Heart right ventricle (tissue), 16 donors: ENCODE results near the gene TRIM52. TPM values are rescaled to one million over a fixed set of nuclear protein-coding genes. Genes with fewer than 3 reads are reported as not detected.

Experiments
- ATAC-seq, 8 donors: fragments of 200-7000 bp; cut with Tn5 transposase; one replicate each; pipeline ENCODE4 v1.9.1; 2020; ENCODE audit warnings: mild to moderate bottlenecking in 8 of 8, moderate library complexity in 8 of 8, moderate number of reproducible peaks in 1 of 8
- DNase-seq, 2 donors: peaks; one replicate each; pipeline ENCODE4 v3.0.0-alpha.2; 2020
- H3K27ac ChIP-seq, 10 donors: fragments of 200-600 bp; sonication (generic) in 2 of 10; one replicate each; pipeline versions ENCODE4 v1.5.0 to v1.8.0; 2020 to 2022; ENCODE audit warnings: mild to moderate bottlenecking in 3 of 10
- H3K27me3 ChIP-seq, 7 donors: fragments of 200-600 bp; one replicate each; pipeline ENCODE4 v1.8.0; 2021 to 2022; ENCODE audit warnings: mild to moderate bottlenecking in 2 of 7
- H3K36me3 ChIP-seq, 9 donors: fragments of 200-600 bp; sonication (generic) in 1 of 9; one replicate each; pipeline versions ENCODE4 v1.5.0 to v1.8.0; 2020 to 2022; ENCODE audit warnings: mild to moderate bottlenecking in 2 of 9
- H3K4me1 ChIP-seq, 9 donors: fragments of 200-600 bp; sonication (generic) in 1 of 9; one replicate each; pipeline versions ENCODE4 v1.5.0 to v1.8.0; 2020 to 2022; ENCODE audit warnings: mild to moderate bottlenecking in 4 of 9
- H3K4me3 ChIP-seq, 10 donors: fragments of 200-600 bp; sonication (generic) in 2 of 10; one replicate each; pipeline versions ENCODE4 v1.5.0 to v1.8.0; 2020 to 2022; ENCODE audit warnings: mild to moderate bottlenecking in 7 of 10, moderate library complexity in 2 of 10
- H3K9me3 ChIP-seq, 11 donors: fragments of 200-600 bp in 10 of 11; sonication (generic) in 2 of 11; one replicate each; pipeline versions ENCODE4 v1.5.0 to v1.8.0; 2013 to 2022; ENCODE audit warnings: mild to moderate bottlenecking in 2 of 11, control low read depth in 1 of 11, moderate library complexity in 1 of 11
- WGBS, 2 donors: extraction: QIAGEN DNeasy Blood & Tissue Kit; methylation state at CpG; one replicate each; pipeline ENCODE4 v1.1.7; 2013; ENCODE audit warnings: inconsistent platforms in 1 of 2; 5-methylcytosine and 5-hydroxymethylcytosine counted together
- intact Hi-C, 10 donors: fragments of 100-400 bp; cut with DNase I; formaldehyde crosslinking; loops; one replicate each; pipeline versions ENCODE4 v1.11.1 to v1.14.2; 2022
- polyA plus RNA-seq, 2 donors: library from polyadenylated mRNA; stranded (reverse); fragments of 200-250 nt; gene quantifications; one replicate each; pipeline ENCODE4 v1.2.3, GENCODE V29; 2013
- total RNA-seq, 10 donors: library from RNA; stranded (reverse); fragmentation: NEBNext Ultra II Directional in 3 of 10; extraction: Animal tissue kit (Norgen Biotek cat#: 25700) in 3 of 10; gene quantifications; one replicate each; pipeline versions ENCODE4 v1.2.1 to v1.2.4, GENCODE V29; 2021 to 2023
- TF ChIP-seq, protein P1 (sequence below), 9 donors: fragments of 200-600 bp; sonication (generic) in 2 of 9; IDR thresholded peaks; one replicate each; pipeline versions ENCODE4 v1.5.0 to v1.8.0; 2021 to 2022; ENCODE audit warnings: antibody characterized with exemption in 9 of 9, mild to moderate bottlenecking in 5 of 9, moderate library complexity in 1 of 9
- donor health status: Arrhythmogenic right ventricular cardiomyopathy.
- donor health status: ischemic (EF 13 %, LVEDD 7.1; RV severe dilation, severe dysfunction).
- donor health status: healthy with polysubstance abuse.
- donor health status: DM: no; HTN: yes; CAD: no.
- donor health status: DM: no; HTN: no; CAD: no.
- donor health status: ischemic (EF 25% LVEDD 6.9; RV normal size, moderate dysfunction).
- donor health status: ischemic (EF 25% LVEDD 5.7; RV mildly dilated, moderate dysfunction).
- donor health status: healthy.
- donor health status: DM: yes; HTN: yes; CAD: no.
- donor health status: Ischemic cardiomyopathy.
- donor health status: ischemic (EF 35%, LVEDD 5.7; RV mildly dilated, moderate dysfunction).
- donor health status: nonischemic (EF 11% LVEDD 7.7; RV severe dilation, severe dysfunction).
- donor health status: DM: yes; HTN: yes; CAD: no.
- donor health status: PGD.
- donor health status: ischemic (EF 29% LVEDD 5.4; RV normal size, mild dysfunction).
- donor health status: nonischemic (EF 23%, LVEDD 6.1; RV moderate dilation, normal function).

TRIM52 gene
- total and polyA plus RNA-seq, 12 donors: 4.1 to 27.1 (median 7.5) TPM

DNA sequence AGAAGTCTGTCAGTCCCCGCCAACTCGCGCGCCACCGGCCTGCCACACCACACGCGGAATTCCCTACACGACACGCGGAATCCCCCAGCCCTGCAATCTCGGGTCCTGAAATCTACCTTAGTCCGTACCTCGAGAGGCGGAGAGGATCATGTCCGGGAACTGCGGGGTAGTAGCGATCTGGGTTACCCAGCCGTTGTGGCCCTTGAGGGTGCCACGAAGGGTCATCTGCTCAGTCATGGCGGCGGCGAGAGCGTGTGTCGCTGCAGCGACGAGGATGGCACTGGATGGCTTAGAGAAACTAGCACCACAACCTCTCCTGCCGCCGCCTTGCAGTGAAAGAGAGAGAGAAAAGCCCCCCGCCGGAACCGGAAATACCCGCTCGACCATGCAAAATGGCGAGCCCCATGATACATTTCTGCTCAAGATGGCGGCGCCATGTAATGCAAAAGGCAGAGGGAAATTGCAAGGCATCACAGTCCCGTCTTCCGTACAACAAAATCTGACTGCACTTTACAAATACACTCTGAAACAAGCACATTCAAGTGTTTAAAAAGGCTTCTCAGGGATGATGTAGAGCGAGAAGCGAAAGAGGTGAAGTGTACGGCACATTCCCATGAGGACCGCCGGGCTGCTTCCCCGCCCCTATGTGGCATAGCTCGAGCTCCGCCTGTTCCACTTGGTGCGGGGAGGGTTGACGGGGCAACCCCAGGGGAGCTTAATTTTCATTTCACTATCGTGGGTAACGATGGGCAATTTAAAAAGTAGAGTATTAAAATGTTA lies 17.2 kb downstream of the TRIM52 start, which contains the start of gene RACK1:
TSS of gene RACK1 (minus strand) at position 343 of the 780 bp plus-strand sequence. CDS start at position 237, 106 bp downstream.
- Histone ChIP-seq H3K36me3 (peaks cover 0 to 41% (median 35%) of the 10 kb centered on the region in 9 donors), H3K27ac (peak within 1 kb of the TSS; percentile 66 to 99 (median 96)), H3K27me3 (no peaks in the 10 kb centered on the region), H3K4me3 (peak within 1 kb of the TSS; percentile 76 to 94 (median 80)), H3K4me1 (peaks cover 23 to 77% (median 59%) of the 10 kb centered on the region in 9 donors), H3K9me3 (no peaks in the 10 kb centered on the region)
- 0% methylated on average over 50 of the region's 50 CpGs for WGBS, 2 donors
- peak; percentile 85 to 93 for DNase-seq
- TF ChIP-seq, protein P1, sequence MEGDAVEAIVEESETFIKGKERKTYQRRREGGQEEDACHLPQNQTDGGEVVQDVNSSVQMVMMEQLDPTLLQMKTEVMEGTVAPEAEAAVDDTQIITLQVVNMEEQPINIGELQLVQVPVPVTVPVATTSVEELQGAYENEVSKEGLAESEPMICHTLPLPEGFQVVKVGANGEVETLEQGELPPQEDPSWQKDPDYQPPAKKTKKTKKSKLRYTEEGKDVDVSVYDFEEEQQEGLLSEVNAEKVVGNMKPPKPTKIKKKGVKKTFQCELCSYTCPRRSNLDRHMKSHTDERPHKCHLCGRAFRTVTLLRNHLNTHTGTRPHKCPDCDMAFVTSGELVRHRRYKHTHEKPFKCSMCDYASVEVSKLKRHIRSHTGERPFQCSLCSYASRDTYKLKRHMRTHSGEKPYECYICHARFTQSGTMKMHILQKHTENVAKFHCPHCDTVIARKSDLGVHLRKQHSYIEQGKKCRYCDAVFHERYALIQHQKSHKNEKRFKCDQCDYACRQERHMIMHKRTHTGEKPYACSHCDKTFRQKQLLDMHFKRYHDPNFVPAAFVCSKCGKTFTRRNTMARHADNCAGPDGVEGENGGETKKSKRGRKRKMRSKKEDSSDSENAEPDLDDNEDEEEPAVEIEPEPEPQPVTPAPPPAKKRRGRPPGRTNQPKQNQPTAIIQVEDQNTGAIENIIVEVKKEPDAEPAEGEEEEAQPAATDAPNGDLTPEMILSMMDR (IDR thresholded peaks at IDR 0.05): no peak
- peak; percentile 61 to 76 (median 70) for ATAC-seq
- intact Hi-C loops: loop anchor here in 5 of 10 donors (1.0 to 10.0 kb wide), 4 partner anchors 19 to 429 kb away; partner anchors contain the start of gene TRIM41 (in 4 of the 5)

DNA sequence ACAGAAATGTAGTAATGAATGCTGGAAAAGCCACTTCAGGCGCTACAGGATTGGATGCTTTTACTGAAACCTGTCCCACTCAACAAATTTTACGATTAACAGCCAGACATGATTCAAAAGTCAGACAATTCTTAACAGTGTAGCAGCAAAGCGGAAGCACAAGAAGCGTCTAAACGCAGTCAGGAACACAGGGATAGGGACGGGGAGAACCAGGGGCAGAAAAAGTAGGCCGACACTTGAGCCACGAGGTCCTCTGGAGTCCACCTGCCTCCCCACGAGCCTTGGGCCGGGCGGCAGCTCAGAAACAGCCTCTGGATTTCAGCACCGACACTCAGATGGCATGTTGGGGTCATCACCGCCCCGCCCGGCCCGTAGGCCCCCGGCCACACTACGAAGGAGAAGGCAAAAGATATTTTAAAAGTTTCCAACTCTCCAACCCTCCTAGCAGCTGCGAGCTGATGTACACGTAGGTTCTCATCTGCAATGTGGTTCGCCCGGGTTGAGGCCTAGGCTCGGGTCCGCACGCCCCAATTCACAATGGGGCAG lies 17.9 kb downstream of the TRIM52 start:
- TF ChIP-seq, protein P1 (IDR thresholded peaks at IDR 0.05): no peak
- Histone ChIP-seq H3K4me3 (peak overlapping the region; percentile 76 to 94 (median 80)), H3K27me3 (no peaks in the 10 kb centered on the region), H3K9me3 (no peaks in the 10 kb centered on the region), H3K4me1 (peaks cover 20 to 71% (median 52%) of the 10 kb centered on the region in 9 donors), H3K27ac (peak overlapping the region; percentile 66 to 99 (median 96)), H3K36me3 (peaks cover 2 to 48% (median 42%) of the 10 kb centered on the region in 9 donors)
- intact Hi-C loops: loop anchor here in 5 of 10 donors (1.0 to 10.0 kb wide), 4 partner anchors 19 to 428 kb away; partner anchors contain the start of gene TRIM41 (in 4 of the 5)
- peak in 5 of 8 donors; percentile 0 to 6 (median 2) for ATAC-seq
- no peak for DNase-seq
- WGBS, 2 donors: 1% methylated on average over 25 of the region's 25 CpGs

DNA sequence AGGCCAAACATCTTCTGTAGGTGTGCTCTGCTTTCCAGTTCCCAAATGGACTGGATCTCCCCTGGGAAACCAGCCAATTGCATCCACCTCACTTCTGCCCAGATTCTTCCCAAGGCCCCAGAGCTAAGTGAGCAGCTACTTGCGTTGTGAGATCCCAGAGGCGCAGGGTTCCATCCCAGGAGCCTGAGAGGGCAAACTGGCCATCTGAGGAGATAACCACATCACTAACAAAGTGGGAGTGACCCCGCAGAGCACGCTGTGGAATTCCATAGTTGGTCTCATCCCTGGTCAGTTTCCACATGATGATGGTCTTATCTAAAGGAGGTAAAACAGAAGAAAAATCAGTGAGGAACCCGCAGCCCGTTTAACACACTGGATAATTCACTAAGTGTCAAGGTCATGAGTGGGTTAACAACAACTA lies 18.9 kb downstream of the TRIM52 start:
- TF ChIP-seq, protein P1 (IDR thresholded peaks at IDR 0.05): no peak
- DNase-seq (no peak), ATAC-seq (no peak)
- 28 to 30% methylated on average over 6 of the region's 6 CpGs for WGBS, 2 donors
- intact Hi-C loops: loop anchor here in 2 of 10 donors (10.0 kb wide), 2 partner anchors 57 to 427 kb away; no protein-coding TSS in a partner anchor
- peak overlapping the region in 8 of 10 donors; percentile 91 to 99 (median 98) for H3K27ac ChIP-seq
- peaks cover 16 to 62% (median 45%) of the 10 kb centered on the region in 9 donors for H3K4me1 ChIP-seq
- peaks cover 10 to 58% (median 52%) of the 10 kb centered on the region in 9 donors for H3K36me3 ChIP-seq
- no peaks in the 10 kb centered on the region for H3K27me3 ChIP-seq
- peak overlapping the region in 9 of 10 donors; percentile 76 to 94 (median 81) for H3K4me3 ChIP-seq
- H3K9me3 ChIP-seq: no peaks in the 10 kb centered on the region

DNA sequence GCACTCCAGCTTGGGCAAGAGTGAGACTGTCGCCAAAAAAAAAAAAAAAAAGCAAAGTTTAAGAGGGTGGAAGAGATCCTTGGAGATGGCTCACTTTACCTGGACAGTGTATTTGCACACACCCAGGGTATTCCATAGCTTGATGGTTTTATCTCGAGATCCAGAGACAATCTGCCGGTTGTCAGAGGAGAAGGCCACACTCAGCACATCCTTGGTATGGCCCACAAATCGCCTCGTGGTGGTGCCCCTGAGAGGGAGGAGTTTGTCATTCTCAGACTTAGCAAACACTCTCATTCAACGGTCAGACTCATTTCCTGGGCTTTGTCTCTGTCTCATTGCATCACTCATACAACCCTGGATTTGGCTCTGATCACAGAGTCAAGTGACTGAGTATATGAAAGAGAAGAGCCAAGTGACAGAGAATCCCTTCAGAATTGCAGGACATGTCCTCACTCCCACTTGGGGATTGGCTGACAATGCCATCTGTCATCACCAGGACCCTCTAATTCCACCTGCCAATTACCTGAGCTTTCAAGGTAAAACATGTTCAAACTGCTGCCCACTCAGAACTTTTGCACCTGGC lies 19.5 kb downstream of the TRIM52 start:
- H3K27me3 ChIP-seq: no peaks in the 10 kb centered on the region
- no peaks in the 10 kb centered on the region for H3K9me3 ChIP-seq
- TF ChIP-seq, protein P1 (IDR thresholded peaks at IDR 0.05): no peak
- no peak for ATAC-seq
- H3K36me3 ChIP-seq: peaks cover 10 to 64% (median 58%) of the 10 kb centered on the region in 9 donors
- no peak for DNase-seq
- intact Hi-C loops: loop anchor here in 2 of 10 donors (10.0 kb wide), 2 partner anchors 57 to 427 kb away; no protein-coding TSS in a partner anchor
- H3K4me1 ChIP-seq: peaks cover 16 to 58% (median 45%) of the 10 kb centered on the region in 9 donors
- H3K27ac ChIP-seq: peak overlapping the region in 6 of 10 donors; percentile 95 to 99 (median 99)
- WGBS, 2 donors: 41% methylated on average over 6 of the region's 6 CpGs
- H3K4me3 ChIP-seq: peak overlapping the region in 5 of 10 donors; percentile 76 to 94 (median 80)
